GM12878 (cell line): ENCODE measurements around the gene HOXB6. TPM values are rescaled to one million over a fixed set of nuclear protein-coding genes. Genes with fewer than 3 reads are reported as not detected.

ENCODE experiments used
- ATAC-seq: fragments of 200-7000 bp; cut with Tn5 transposase; 3 replicates; pipeline ENCODE4 v1.9.1; 2020; ENCODE audit warnings: mild to moderate bottlenecking, moderate library complexity
- BruUV-seq: library from RNA; stranded (reverse); fragments of 400-500 nt; replicated peaks from 2 replicates; lab custom pipeline; 2021; lab: Mats Ljungman, UMichigan
- CTCF ChIA-PET: fragments of 300-600 bp; sonication (Branson Sonifier 250); formaldehyde crosslinking; extraction: SDS; loops from one replicate; lab custom pipeline; 2021; ENCODE audit warnings: inconsistent platforms; lab: Yijun Ruan, JAX
- POLR2A ChIA-PET: fragments of 350-600 bp; formaldehyde crosslinking; extraction: SDS; loops from one replicate; lab custom pipeline; 2021; ENCODE audit warnings: inconsistent platforms; lab: Charles Lee
- RAD21 ChIA-PET: fragments of 300-600 bp; sonication (Branson Sonifier 250); formaldehyde crosslinking; loops from one replicate; lab custom pipeline; 2023; ENCODE audit warnings: antibody characterized with exemption; ENCODE audit not compliant: unreplicated experiment; lab: Charles Lee
- SMC1A ChIA-PET: fragments of 300-600 bp; sonication (Branson Sonifier 250); formaldehyde crosslinking; loops from one replicate; lab custom pipeline; 2023; ENCODE audit not compliant: unreplicated experiment, uncharacterized antibody; lab: Charles Lee
- DNase-seq: peaks from one replicate; pipeline ENCODE4 v3.0.0-alpha.2; 2011; ENCODE audit warnings: low read depth, low spot score
- FAIRE-seq: peaks from 3 replicates; lab custom pipeline; 2011; peaks lifted over from hg19 to GRCh38; lab: Jason Lieb, UNC
- H2AFZ ChIP-seq: 2 replicates; pipeline ENCODE4 v1.6.0; 2011; ENCODE audit warnings: low read depth, low read length, control low read depth; ENCODE audit not compliant: control insufficient read depth
- H3K27ac ChIP-seq: 2 replicates; pipeline ENCODE4 v1.5.1; 2011; ENCODE audit warnings: control low read depth; ENCODE audit not compliant: control insufficient read depth, insufficient read depth
- H3K27me3 ChIP-seq, 2 experiments: replicated peaks in 1 of 2; 2 replicates each; pipeline versions ENCODE4 v1.6.0 to v1.6.1; 2011; ENCODE audit warnings: low read length in 1 of 2; ENCODE audit not compliant: control insufficient read depth in 2 of 2, insufficient read depth in 2 of 2
- H3K36me3 ChIP-seq, 2 experiments: 2 replicates each; pipeline ENCODE4 v1.5.1; 2011; ENCODE audit warnings: low read length in 1 of 2; ENCODE audit not compliant: control insufficient read depth in 2 of 2, insufficient read depth in 2 of 2
- H3K4me1 ChIP-seq: 2 replicates; pipeline ENCODE4 v1.6.1; 2011; ENCODE audit warnings: mild to moderate bottlenecking, low read length, moderate library complexity, mixed read lengths; ENCODE audit not compliant: control insufficient read depth, insufficient read depth
- H3K4me2 ChIP-seq: 2 replicates; pipeline ENCODE4 v1.6.0; 2011; ENCODE audit warnings: control low read depth; ENCODE audit not compliant: control insufficient read depth, insufficient read depth
- H3K4me3 ChIP-seq: fragments of 200-600 bp; sonication (generic); 2 replicates; pipeline ENCODE4 v1.5.1; 2016
- H3K79me2 ChIP-seq: 2 replicates; pipeline ENCODE4 v1.6.0; 2011; ENCODE audit warnings: low read length; ENCODE audit not compliant: control insufficient read depth, insufficient read depth
- H3K9ac ChIP-seq: 2 replicates; pipeline ENCODE4 v1.8.0; 2011; ENCODE audit warnings: low read length, control low read depth, mixed read lengths; ENCODE audit not compliant: control insufficient read depth, insufficient read depth
- H3K9me3 ChIP-seq: replicated peaks from 3 replicates; pipeline ENCODE4 v1.5.1; 2011; ENCODE audit warnings: mild to moderate bottlenecking, low read length; ENCODE audit not compliant: control insufficient read depth, insufficient read depth
- H4K20me1 ChIP-seq: 2 replicates; pipeline ENCODE4 v1.6.0; 2011; ENCODE audit not compliant: control insufficient read depth, insufficient read depth
- BCL3 ChIP-seq: IDR thresholded peaks from 2 replicates; pipeline ENCODE4 v1.6.1; 2011; ENCODE audit warnings: borderline replicate concordance, low read depth, mild to moderate bottlenecking, moderate library complexity, low read length; ENCODE audit not compliant: insufficient read depth, poor library complexity, severe bottlenecking
- EED ChIP-seq: sonication (generic); IDR thresholded peaks from 2 replicates; pipeline ENCODE4 v1.6.1; 2016; ENCODE audit warnings: antibody characterized with exemption, low read depth
- EGR1 ChIP-seq, 2 experiments: IDR thresholded peaks; 1 replicate in 1 of 2; 2 replicates in 1 of 2; pipeline ENCODE4 v1.6.1; 2011 to 2012; ENCODE audit warnings: low read depth in 2 of 2, low read length in 2 of 2, borderline replicate concordance in 1 of 2, mild to moderate bottlenecking in 1 of 2, moderate library complexity in 1 of 2
- KDM1A ChIP-seq: fragments of 200-600 bp; sonication (generic); IDR thresholded peaks from 2 replicates; pipeline ENCODE4 v1.6.1; 2016; ENCODE audit warnings: borderline replicate concordance
- MYB ChIP-seq: fragments of 150-350 bp; IDR thresholded peaks from 2 replicates; pipeline ENCODE4 v1.6.1; 2014; ENCODE audit warnings: mild to moderate bottlenecking, low read depth, low read length, borderline replicate concordance
- RAD21 ChIP-seq: IDR thresholded peaks from 2 replicates; pipeline ENCODE4 v1.6.1; 2011; ENCODE audit warnings: mild to moderate bottlenecking, low read depth, low read length, moderate library complexity; ENCODE audit not compliant: insufficient read depth
- TCF7 ChIP-seq: IDR thresholded peaks from 2 replicates; pipeline ENCODE4 v1.6.1; 2014; ENCODE audit warnings: antibody characterized with exemption, borderline replicate concordance
- WGBS: methylation state at CpG from one replicate; pipeline ENCODE4 v1.1.6; 2016; ENCODE audit warnings: low lambda C conversion rate; ENCODE audit not compliant: insufficient replicate concordance, insufficient coverage; ENCODE audit errors: missing lambda C conversion rate; 5-methylcytosine and 5-hydroxymethylcytosine counted together
- in situ Hi-C: fragments of 300-500 bp; cut with MboI; formaldehyde crosslinking; loops from 9 replicates; pipeline ENCODE4 v1.14.3; 2018; ENCODE audit warnings: mixed read lengths
- intact Hi-C: fragments of 100-400 bp; cut with micrococcal nuclease; formaldehyde crosslinking; loops from one replicate; pipeline ENCODE4 v1.14.2; 2022; ENCODE audit not compliant: unreplicated experiment
- polyA plus RNA-seq, 11 experiments: library from polyadenylated mRNA; depleted of rRNA in 4 of 11; unstranded in 6 of 11; stranded (reverse) in 5 of 11; fragments of >200 nt; fragmentation: Nextera tagmentation in 4 of 11; fragmentation: Illumina TruSeq in 1 of 11; extraction: Ambion mirVana in 4 of 11; extraction: Trizol in 1 of 11; gene quantifications; 1 replicate in 1 of 11; 2 replicates in 10 of 11; pipeline versions ENCODE4 v1.2.1 to v1.2.3, GENCODE V29; 2011 to 2016; ENCODE audit warnings: inconsistent platforms in 2 of 11, missing spikeins in 2 of 11, low read depth in 1 of 11
- total RNA-seq, 4 experiments: library from RNA; depleted of rRNA in 3 of 4; stranded (reverse); fragments of >200 nt in 3 of 4; fragmentation: Illumina TruSeq in 1 of 4; extraction: Trizol in 1 of 4; gene quantifications; 2 replicates each; pipeline versions ENCODE4 v1.2.1 to v1.2.3, GENCODE V29; 2013 to 2021

The HOXB6 gene
- total and polyA plus RNA-seq, 10 of the 15 experiments (the other 5 are each of a cell fraction or from before 2014, with no cell fraction given), result 0.04 to 0.51 (median 0.09) TPM; not detected in 2

GRCh38 chr17:48592057-48592514 lies 12.7 kb downstream of the HOXB6 start:
- no peak for FAIRE-seq
- Histone ChIP-seq H3K27me3 (peaks cover 2 to 16% of the 10 kb centered on the region in 2 experiments), H3K9me3 (no peaks in the 10 kb centered on the region), H3K4me3 (no peak overlapping the region), H3K9ac (no peak overlapping the region), H3K79me2 (no peaks in the 10 kb centered on the region), H3K27ac (no peak overlapping the region), H3K36me3 (no peaks in the 10 kb centered on the region), H3K4me1 (peaks cover 6% of the 10 kb centered on the region), H2AFZ (no peak overlapping the region), H4K20me1 (no peaks in the 10 kb centered on the region), H3K4me2 (peak overlapping the region; percentile 98; the same call in 1 of the 2 replicates)
- ChIA-PET CTCF (interaction anchor here (1.0 to 4.8 kb wide), 29 partner anchors 18 to 512 kb away, joined by 3 to 113 read pairs (median 7); partner anchors contain the start of gene HOXB7), POLR2A (interaction anchor here (1.5 kb wide), 1 partner anchor 240 kb away, joined by 6 read pairs; no protein-coding TSS in a partner anchor), RAD21 (interaction anchor here (0.9 to 3.8 kb wide), 23 partner anchors 15 to 566 kb away, joined by 3 to 35 read pairs (median 7); no protein-coding TSS in a partner anchor), SMC1A (interaction anchor here (0.7 to 4.3 kb wide), 23 partner anchors 9 to 510 kb away, joined by 3 to 47 read pairs (median 6); partner anchors contain the start of gene HOXB8)
- TF ChIP-seq EED (no peak), RAD21 (no peak), MYB (no peak), EGR1 (IDR thresholded peaks at IDR 0.05; ENCODE audit: borderline replicate concordance in 1 of 2, low read depth in 2 of 2, low read length in 2 of 2) (peak in 1 of 2 experiments; percentile 65; a peak in 1 of 3 replicates), BCL3 (no peak), KDM1A (no peak), TCF7 (no peak)
- no TSS peak for BruUV-seq
- in situ Hi-C loops (no loop called here), intact Hi-C loops (no loop called here)
- DNase-seq, result no peak
- no peak for ATAC-seq
- 41% methylated on average over 29 of the region's 33 CpGs for WGBS
